Activated naive CD4-positive, alpha-beta T cell treated with anti-CD3 and anti-CD28 coated beads, Interleukin-2, amount 50 U/mL, for 24 hours (primary cell): ENCODE data around the gene FOXK2.
A peak's percentile ranks its signal among the peaks of the same experiment; 100 is the strongest.
"Not testable (repeated sequence)": the region's sequence is repeated elsewhere in the genome, so short reads cannot be mapped to it uniquely, and the experiment has no call there.

Source experiments
- H3K27ac Mint-ChIP-seq: one replicate; pipeline ENCODE4 v1.8.0; 2021; ENCODE audit warnings: mild to moderate bottlenecking, mixed read lengths
- H3K27me3 Mint-ChIP-seq: one replicate; pipeline ENCODE4 v1.8.0; 2021; ENCODE audit warnings: mixed read lengths
- H3K36me3 Mint-ChIP-seq: one replicate; pipeline ENCODE4 v1.8.0; 2021; ENCODE audit warnings: mixed read lengths
- H3K4me1 Mint-ChIP-seq: one replicate; pipeline ENCODE4 v1.8.0; 2021; ENCODE audit warnings: mixed read lengths
- H3K4me3 Mint-ChIP-seq: one replicate; pipeline ENCODE4 v1.8.0; 2021; ENCODE audit warnings: mild to moderate bottlenecking, mixed read lengths
- H3K9me3 Mint-ChIP-seq: one replicate; pipeline ENCODE4 v1.8.0; 2021; ENCODE audit warnings: mixed read lengths

Gene FOXK2

DNA sequence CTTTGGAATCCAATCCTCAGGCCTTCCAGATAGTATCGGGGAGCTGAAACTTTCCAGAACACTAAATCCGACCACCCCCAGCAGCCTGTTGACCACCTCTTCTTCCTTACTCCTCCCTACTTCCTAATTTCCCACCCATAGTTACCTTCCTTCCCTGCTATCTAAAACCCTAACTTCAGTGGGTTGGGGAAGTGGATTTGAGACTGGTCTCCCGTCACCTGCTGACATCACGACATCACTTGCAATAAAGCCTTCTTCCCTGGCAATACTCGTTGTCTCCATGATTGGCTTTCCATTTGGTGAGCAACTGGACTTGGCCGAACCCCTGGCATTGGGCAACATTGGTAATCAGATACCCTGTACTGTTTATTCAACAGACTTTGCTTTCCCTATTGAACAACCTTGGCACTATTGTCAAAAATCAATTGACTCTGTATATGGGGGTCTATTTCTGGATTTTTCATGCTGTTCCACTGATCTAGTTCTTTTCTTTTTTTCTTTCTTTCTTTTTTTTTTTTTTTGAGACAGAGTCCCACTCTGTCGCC is 11.8 kb upstream of the FOXK2 start:
- H3K27me3 Mint-ChIP-seq = no peaks in the 10 kb centered on the region
- H3K27ac Mint-ChIP-seq = peak overlapping the region; percentile 43
- no peaks in the 10 kb centered on the region for H3K36me3 Mint-ChIP-seq
- H3K4me1 Mint-ChIP-seq = peaks cover 5% of the 10 kb centered on the region
- H3K9me3 Mint-ChIP-seq = no peaks in the 10 kb centered on the region
- H3K4me3 Mint-ChIP-seq = no peak overlapping the region

DNA sequence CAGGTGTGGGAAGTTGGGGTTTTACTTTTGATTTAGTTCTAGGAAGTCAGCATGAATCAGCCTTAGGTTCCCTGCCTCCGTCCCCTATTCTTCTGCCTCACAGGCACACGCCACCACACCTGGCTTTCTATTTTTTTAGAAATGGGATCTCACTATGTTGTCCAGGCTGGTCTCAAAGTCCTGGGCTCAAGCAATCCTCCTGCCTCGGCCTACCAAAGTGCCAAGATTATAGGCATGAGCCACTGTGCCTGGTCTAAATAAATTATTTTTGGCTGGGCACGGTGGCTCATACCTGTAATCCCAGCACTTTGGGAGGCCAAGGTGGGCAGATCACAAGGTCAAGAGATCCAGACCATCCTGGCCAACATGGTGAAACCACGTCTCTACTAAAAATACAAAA is 7.9 kb upstream of the FOXK2 start:
- H3K4me3 Mint-ChIP-seq, H3K9me3 Mint-ChIP-seq, H3K27ac Mint-ChIP-seq, H3K36me3 Mint-ChIP-seq, H3K27me3 Mint-ChIP-seq, H3K4me1 Mint-ChIP-seq: not testable (repeated sequence)

DNA sequence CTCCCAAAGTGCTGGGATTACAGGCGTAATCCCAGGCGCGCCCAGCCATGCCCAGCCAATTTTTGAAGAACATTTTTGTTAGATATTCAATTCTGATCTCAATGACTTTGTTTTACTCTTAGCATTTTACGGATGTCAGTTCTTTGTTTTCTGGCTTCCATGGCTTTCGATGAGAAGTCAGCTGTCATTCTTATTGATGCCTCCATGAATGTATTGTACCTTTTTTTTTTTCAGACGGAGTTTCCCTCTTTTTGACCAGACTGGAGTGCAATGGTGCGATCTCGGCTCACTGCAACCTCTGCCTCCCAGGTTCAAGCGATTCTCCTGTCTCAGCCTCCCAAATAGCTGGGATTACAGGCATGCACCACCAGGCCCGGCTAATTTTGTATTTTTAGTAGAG is 5.7 kb upstream of the FOXK2 start:
- H3K4me3 Mint-ChIP-seq, H3K27ac Mint-ChIP-seq, H3K36me3 Mint-ChIP-seq, H3K27me3 Mint-ChIP-seq, H3K9me3 Mint-ChIP-seq, H3K4me1 Mint-ChIP-seq: not testable (repeated sequence)

DNA sequence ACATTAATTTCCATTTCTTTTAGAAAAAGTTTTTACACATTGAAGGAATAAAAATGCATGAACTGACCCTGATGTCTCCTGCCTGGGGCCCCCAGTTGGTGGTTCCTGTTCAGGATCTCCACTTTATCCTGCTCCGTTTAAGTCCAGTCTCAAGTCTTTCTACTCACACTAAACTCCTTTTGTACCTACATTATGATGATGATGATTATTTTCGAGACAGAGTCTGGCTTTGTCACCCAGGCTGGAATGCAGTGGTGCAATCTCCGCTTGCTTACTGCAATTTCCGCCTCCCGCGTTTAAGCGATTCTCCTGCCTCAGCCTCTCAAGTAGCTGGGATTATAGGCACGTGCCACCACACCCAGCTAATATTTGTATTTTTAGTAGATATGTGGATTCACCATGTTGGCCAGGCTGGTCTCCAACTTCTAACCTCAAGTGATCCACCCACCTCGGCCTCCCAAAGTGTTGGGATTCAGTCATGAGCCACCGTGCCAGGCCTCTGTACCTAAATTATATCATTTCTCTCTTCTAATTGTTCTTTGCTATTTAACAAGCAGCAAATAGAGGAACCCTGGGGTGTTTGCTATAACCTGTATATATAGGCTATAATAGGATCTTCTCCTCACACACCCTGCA is 2.2 kb upstream of the FOXK2 start:
- no peaks in the 10 kb centered on the region for H3K27me3 Mint-ChIP-seq
- H3K27ac Mint-ChIP-seq = no peak overlapping the region
- H3K4me3 Mint-ChIP-seq = no peak overlapping the region
- peaks cover 10% of the 10 kb centered on the region for H3K4me1 Mint-ChIP-seq
- no peaks in the 10 kb centered on the region for H3K9me3 Mint-ChIP-seq
- H3K36me3 Mint-ChIP-seq = peaks cover 6% of the 10 kb centered on the region

DNA sequence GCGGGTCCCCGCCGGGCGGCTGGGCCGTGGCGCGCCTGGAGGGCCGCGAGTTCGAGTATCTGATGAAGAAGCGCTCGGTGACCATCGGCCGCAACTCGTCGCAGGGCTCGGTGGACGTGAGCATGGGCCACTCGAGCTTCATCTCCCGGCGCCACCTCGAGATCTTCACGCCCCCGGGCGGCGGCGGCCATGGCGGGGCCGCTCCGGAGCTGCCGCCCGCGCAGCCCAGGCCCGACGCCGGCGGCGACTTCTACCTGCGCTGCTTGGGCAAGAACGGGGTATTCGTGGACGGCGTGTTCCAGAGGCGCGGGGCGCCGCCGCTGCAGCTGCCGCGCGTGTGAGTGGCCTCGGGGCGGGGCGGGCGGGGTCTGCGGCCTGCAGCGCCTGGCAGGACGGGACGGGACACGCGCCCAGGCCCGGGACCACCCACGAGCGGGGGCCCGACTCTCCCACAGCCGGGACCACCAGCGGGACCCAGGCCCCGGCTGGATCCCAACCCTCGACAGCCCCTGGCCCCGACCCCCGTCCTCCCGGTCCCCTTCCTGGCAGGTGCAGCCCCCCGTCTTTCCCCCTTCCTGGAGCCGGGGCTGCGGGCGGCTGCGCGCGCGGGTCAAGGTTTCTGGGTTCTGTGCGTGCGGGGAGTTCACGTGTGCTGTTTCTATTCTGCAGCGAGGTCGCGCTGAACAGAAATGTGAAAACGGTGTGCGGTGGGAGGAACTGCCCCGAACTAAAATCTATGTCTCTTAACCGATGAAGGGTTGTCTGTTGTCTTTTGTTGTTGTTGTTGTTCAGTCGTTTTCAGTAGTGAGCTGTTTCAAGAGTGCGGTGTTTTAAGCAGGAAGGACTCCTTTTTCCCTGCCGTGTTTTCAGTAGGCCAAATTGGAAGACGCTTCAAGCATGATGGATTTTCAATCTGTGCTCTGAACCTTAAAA is 705 bp downstream of the FOXK2 start:
- Mint-ChIP-seq H3K36me3 (peaks cover 9% of the 10 kb centered on the region), H3K4me3 (peak overlapping the region; percentile 99), H3K9me3 (no peaks in the 10 kb centered on the region), H3K27ac (peak overlapping the region; percentile 98), H3K27me3 (no peaks in the 10 kb centered on the region), H3K4me1 (peaks cover 28% of the 10 kb centered on the region)

DNA sequence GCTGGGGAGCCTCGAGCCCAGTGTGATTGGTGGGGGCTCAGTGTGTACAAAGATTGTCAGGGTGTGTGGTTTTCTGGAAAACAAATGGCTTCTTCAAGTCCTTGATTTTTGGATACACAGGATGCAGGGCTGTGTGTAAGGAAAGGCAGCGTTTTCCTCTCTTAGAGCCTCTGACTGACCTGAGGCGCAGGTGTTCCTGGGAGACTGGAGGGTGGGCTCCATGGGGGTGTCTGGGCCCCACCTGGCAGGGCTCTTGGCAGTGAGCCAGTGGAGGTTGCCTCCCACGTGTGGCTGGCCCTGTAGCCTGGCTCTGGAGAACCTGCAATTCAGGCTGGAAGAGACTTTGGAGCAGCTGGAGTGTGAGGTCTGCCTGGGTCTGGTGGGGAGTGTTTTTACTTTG is 5.0 kb downstream of the FOXK2 start:
- peaks cover 9% of the 10 kb centered on the region for H3K36me3 Mint-ChIP-seq
- H3K27me3 Mint-ChIP-seq = no peaks in the 10 kb centered on the region
- H3K4me3 Mint-ChIP-seq = no peak overlapping the region
- no peak overlapping the region for H3K27ac Mint-ChIP-seq
- peaks cover 56% of the 10 kb centered on the region for H3K4me1 Mint-ChIP-seq
- no peaks in the 10 kb centered on the region for H3K9me3 Mint-ChIP-seq

DNA sequence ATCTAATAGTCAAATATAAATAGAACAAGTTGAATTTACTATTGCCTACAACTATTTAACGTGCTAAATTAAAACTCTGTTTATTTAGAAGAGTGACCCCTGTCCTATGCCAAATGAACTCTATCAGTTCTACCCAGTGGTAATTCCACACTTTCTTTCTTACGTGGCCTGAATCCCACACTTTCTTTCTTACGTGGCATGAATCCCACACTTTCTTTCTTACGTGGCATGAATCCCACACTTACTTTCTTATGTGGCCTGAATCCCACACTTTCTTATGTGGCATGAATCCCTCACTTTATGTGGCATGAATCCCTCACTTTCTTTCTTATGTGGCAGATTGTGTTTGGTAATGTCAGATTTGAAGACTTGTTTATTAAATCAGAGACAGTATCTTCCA is 6.2 kb downstream of the FOXK2 start:
- H3K27ac Mint-ChIP-seq = peak overlapping the region; percentile 17
- no peaks in the 10 kb centered on the region for H3K27me3 Mint-ChIP-seq
- H3K4me1 Mint-ChIP-seq = peaks cover 60% of the 10 kb centered on the region
- H3K9me3 Mint-ChIP-seq = no peaks in the 10 kb centered on the region
- H3K36me3 Mint-ChIP-seq = peaks cover 6% of the 10 kb centered on the region
- peak overlapping the region; percentile 0 for H3K4me3 Mint-ChIP-seq

DNA sequence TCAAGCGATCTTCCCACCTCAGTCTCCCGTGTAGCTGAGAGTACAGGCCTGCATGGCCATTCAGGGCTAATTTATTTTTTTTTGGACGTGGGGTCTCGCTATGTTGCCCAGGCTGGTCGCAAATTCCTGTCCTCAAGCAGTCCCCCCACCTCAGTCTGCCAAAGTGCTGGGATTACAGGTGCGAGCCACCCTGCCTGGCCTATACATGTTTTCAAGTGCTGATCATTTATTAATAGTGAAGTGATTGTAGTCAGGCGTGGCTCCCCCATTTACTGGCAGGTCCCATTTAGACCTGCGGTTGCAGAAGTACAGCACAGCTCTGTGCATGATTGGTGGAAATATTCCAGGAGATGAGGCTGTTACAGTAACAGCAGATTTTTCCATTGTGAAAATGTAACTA is 8.4 kb downstream of the FOXK2 start:
- H3K27ac Mint-ChIP-seq = peak overlapping the region; percentile 57
- H3K9me3 Mint-ChIP-seq = no peaks in the 10 kb centered on the region
- H3K4me3 Mint-ChIP-seq = no peak overlapping the region
- H3K27me3 Mint-ChIP-seq = no peaks in the 10 kb centered on the region
- H3K36me3 Mint-ChIP-seq = peaks cover 2% of the 10 kb centered on the region
- peaks cover 58% of the 10 kb centered on the region for H3K4me1 Mint-ChIP-seq

DNA sequence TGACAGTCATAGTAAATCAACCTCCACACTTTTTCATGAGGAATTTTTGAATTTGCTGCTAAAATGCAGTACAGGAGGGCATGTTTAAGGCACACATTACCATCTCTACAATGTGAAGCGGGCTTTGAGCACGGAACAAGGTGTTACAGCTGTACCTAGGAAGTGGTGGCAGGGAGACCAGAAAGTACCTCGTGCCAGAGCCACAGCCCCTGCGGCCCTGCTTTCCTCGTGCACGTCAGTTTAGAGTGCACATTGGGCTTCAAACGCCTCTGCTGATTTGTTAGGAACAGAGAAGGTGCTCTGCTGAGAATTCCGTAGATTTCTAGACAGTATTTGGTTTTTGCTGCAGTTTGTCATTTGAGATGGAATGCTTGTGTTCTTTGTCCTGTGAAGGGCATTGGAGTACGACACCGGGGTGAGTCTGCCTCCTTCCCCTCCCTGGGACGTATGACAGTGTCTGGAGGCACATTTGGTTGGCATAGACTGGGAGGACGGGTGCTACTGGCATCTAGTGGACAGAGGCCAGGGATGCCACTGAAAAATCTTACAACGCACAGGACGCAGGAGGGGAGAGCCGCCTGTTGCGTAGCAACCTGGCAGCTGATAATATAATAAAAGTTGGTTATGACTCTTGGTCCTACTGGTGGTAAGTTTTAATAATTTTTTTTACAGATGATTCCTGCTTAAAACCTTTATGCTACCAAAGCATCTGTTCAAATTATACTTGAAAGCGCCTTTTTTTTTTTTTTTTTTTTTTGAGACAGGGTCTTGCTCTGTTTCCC is 9.1 kb downstream of the FOXK2 start:
- Mint-ChIP-seq H3K36me3 (no peaks in the 10 kb centered on the region), H3K4me3 (no peak overlapping the region), H3K27ac (no peak overlapping the region), H3K9me3 (no peaks in the 10 kb centered on the region), H3K4me1 (peaks cover 58% of the 10 kb centered on the region), H3K27me3 (no peaks in the 10 kb centered on the region)

DNA sequence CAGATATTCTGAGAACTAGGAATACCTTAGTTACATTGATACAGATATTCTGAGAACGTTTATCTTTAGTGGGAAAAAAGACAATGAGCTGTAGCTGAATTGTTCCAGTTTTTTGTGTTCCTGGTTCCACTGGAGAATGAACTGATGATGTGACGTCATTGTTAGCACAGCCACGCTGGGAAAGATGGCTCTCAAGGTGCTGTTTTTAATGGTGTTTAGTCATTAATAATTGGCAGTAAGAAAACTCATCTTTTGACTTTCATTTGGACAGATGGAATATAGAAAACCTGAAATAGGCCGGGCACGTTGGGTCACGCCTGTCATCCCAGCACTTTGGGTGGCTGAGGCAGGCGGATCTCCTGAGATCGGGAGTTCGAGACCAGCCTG is 10.4 kb downstream of the FOXK2 start:
- Mint-ChIP-seq H3K27me3 (no peaks in the 10 kb centered on the region), H3K27ac (no peak overlapping the region), H3K4me1 (peaks cover 61% of the 10 kb centered on the region), H3K4me3 (peak overlapping the region; percentile 26), H3K36me3 (no peaks in the 10 kb centered on the region), H3K9me3 (no peaks in the 10 kb centered on the region)

DNA sequence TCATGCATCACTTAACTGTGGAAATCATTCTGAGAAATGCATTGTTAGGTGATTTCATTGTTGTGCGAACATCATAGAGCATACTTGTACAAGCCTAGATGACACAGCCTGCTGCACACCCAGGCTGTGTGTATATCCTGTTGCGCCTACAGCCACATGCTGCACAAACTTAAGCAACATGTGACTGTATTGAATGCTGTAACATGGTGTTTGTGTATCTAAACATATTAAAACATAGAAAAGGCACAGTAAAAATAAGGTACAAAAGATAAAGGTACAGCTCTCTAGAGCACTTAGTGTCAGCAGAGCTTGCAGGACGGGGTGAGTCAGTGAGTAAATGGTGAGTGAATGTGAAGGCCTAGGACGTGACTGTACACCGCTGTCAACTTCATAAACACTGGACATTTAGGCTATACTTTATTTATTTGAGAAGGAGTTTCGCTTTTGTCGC is 11.9 kb downstream of the FOXK2 start:
- H3K27me3 Mint-ChIP-seq = no peaks in the 10 kb centered on the region
- no peaks in the 10 kb centered on the region for H3K36me3 Mint-ChIP-seq
- H3K27ac Mint-ChIP-seq = no peak overlapping the region
- H3K9me3 Mint-ChIP-seq = no peaks in the 10 kb centered on the region
- peaks cover 68% of the 10 kb centered on the region for H3K4me1 Mint-ChIP-seq
- H3K4me3 Mint-ChIP-seq = peak overlapping the region; percentile 8

DNA sequence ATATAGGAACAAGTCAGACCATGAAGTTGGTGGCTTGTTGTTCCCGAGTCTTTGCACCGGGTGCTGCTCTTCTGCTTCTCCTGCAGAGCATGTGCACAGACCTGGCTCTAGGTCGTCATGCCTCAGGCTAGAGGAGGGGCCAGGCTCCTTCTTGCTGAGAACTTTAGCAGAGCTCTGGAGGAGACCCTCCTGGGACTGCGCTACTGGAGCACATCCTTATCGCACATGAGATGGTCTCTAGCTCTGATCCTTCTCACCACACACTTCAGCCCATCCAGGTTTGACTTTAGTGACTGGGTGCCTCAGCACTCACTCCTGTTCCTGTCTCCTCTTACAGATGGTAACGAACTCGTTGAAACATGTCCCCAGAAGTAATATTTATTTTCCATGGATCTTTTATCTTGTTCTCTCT is 14.9 kb downstream of the FOXK2 start:
- H3K4me3 Mint-ChIP-seq = no peak overlapping the region
- H3K36me3 Mint-ChIP-seq = no peaks in the 10 kb centered on the region
- no peak overlapping the region for H3K27ac Mint-ChIP-seq

DNA sequence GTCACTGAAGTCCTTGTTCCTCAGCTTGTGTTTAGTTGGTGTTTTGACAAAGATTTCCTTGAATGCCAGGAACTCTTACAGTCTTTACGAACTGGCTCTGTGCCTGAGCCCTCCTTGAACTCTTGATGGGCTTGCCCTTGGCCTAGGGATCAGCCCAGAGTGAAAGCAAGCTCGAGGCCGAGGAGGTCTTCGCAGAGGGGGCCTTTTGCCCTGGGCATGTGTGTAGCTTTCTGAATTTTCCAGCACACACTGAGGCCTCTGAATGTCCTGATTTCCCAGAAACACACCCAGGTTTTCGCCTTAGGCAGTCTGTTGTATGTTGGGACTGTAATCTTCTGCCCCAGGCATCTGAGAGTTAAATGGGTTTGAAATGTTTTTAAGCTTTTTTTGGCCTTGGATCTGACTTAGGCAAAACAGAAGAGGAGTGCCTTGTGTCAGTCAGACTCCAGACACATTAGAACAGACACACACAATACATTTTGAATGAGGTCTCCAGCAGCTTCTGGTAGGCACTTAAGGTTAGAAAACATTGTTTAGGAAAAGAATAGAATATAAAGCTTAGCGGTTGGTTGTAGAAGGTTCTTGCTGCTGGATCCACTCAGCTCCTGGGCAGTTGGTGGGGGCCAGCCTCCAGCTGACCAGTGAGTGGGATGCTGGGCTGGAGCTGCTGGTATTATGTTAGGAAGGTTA is 17.1 kb downstream of the FOXK2 start:
- Mint-ChIP-seq H3K27me3 (no peaks in the 10 kb centered on the region), H3K4me1 (peaks cover 61% of the 10 kb centered on the region), H3K4me3 (no peak overlapping the region), H3K9me3 (no peaks in the 10 kb centered on the region), H3K36me3 (no peaks in the 10 kb centered on the region), H3K27ac (peak overlapping the region; percentile 83)

More for the DNA sequence above, 14.9 kb downstream of the FOXK2 start:
- no peaks in the 10 kb centered on the region for H3K27me3 Mint-ChIP-seq
- H3K9me3 Mint-ChIP-seq = no peaks in the 10 kb centered on the region
- H3K4me1 Mint-ChIP-seq = peaks cover 65% of the 10 kb centered on the region

DNA sequence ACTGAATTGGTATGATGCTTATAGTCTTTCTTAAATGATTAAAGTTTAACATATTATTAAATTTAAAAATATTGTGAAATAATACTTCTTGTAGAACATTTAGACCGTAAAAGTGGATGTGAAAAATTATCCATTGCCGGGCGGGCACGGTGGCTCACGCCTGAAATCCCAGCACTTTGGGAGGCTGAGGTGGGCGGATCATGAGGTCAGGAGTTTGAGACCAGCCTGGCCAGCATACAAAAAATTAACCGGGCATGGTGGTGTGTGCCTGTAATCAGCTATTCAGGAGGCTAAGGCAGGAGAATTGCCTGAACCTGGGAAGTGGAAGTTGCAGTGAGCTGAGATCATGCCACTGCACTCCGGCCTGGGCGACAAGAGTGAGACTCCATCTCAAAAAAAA is 17.7 kb downstream of the FOXK2 start:
- not testable (repeated sequence) for H3K4me3 Mint-ChIP-seq, H3K9me3 Mint-ChIP-seq, H3K36me3 Mint-ChIP-seq, H3K27ac Mint-ChIP-seq, H3K27me3 Mint-ChIP-seq
- peaks cover 60% of the 10 kb centered on the region for H3K4me1 Mint-ChIP-seq

DNA sequence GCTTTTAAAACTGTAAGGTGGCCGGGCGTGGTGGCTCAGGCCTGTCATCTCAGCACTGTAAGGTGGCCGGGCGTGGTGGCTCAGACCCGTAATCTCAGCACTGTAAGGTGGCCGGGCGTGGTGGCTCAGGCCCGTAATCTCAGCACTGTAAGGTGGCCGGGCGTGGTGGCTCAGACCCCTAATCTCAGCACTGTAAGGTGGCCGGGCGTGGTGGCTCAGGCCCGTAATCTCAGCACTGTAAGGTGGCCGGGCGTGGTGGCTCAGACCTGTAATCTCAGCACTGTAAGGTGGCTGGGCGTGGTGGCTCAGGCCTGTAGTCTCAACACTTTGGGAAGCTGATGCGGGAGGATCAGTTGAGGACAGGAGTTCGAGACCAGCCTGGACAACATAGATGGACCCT is 19.5 kb downstream of the FOXK2 start:
- H3K36me3 Mint-ChIP-seq, H3K27ac Mint-ChIP-seq, H3K9me3 Mint-ChIP-seq, H3K4me3 Mint-ChIP-seq, H3K27me3 Mint-ChIP-seq: not testable (repeated sequence)
- H3K4me1 Mint-ChIP-seq = peaks cover 62% of the 10 kb centered on the region
